Common myeloid progenitor, CD34-positive (primary cell): Measurements from ENCODE around the gene VPS4A.
"Not testable (repeated sequence)": the region's sequence is repeated elsewhere in the genome, so short reads cannot be mapped to it uniquely, and the experiment has no call there.

Source experiments
- CTCF ChIA-PET: fragments of 350-600 bp; sonication (Branson Sonifier 250); formaldehyde crosslinking; loops from one replicate; lab custom pipeline; 2021; ENCODE audit warnings: antibody characterized with exemption; lab: Charles Lee
- POLR2A ChIA-PET: fragments of 350-600 bp; sonication (Branson Sonifier 250); formaldehyde crosslinking; loops from one replicate; lab custom pipeline; 2021; ENCODE audit warnings: antibody characterized with exemption; lab: Charles Lee
- DNase-seq, 3 donors: peaks; one replicate each; pipeline versions ENCODE4 v3.0.0 to v3.0.0-alpha.2; 2013
- H3K27ac ChIP-seq, 2 experiments: 1 replicate in 1 of 2; 2 replicates in 1 of 2; pipeline ENCODE4 v1.7.0; 2013; ENCODE audit warnings: inconsistent platforms in 2 of 2, low read length in 2 of 2, mild to moderate bottlenecking in 2 of 2, low read depth in 1 of 2, moderate library complexity in 1 of 2; ENCODE audit not compliant: severe bottlenecking in 2 of 2, insufficient read depth in 1 of 2, poor library complexity in 1 of 2
- H3K27me3 ChIP-seq, 5 experiments: replicated peaks in 2 of 5; 1 replicate in 3 of 5; 2 replicates in 2 of 5; pipeline versions ENCODE4 v1.6.1 to v1.7.0; 2013; ENCODE audit warnings: low read length in 4 of 5, mild to moderate bottlenecking in 2 of 5, moderate library complexity in 2 of 5, inconsistent platforms in 1 of 5; ENCODE audit not compliant: insufficient read depth in 5 of 5, control insufficient read depth in 4 of 5
- H3K36me3 ChIP-seq, 4 experiments: 1 replicate in 2 of 4; 2 replicates in 2 of 4; pipeline versions ENCODE4 v1.6.1 to v1.7.0; 2013; ENCODE audit warnings: low read length in 3 of 4, control low read depth in 1 of 4, mild to moderate bottlenecking in 1 of 4; ENCODE audit not compliant: control insufficient read depth in 4 of 4, insufficient read depth in 4 of 4
- H3K4me1 ChIP-seq, 4 experiments: 1 replicate in 3 of 4; 2 replicates in 1 of 4; pipeline versions ENCODE4 v1.6.1 to v1.7.1; 2013; ENCODE audit warnings: low read length in 3 of 4, mild to moderate bottlenecking in 3 of 4, control low read depth in 1 of 4, inconsistent platforms in 1 of 4, moderate library complexity in 1 of 4; ENCODE audit not compliant: control insufficient read depth in 4 of 4, insufficient read depth in 4 of 4; ENCODE audit errors: control extremely low read depth in 1 of 4
- H3K4me3 ChIP-seq, 7 experiments: 1 replicate in 4 of 7; 2 replicates in 3 of 7; pipeline versions ENCODE4 v1.5.1 to v1.7.0; 2013; ENCODE audit warnings: mild to moderate bottlenecking in 7 of 7, low read length in 6 of 7, moderate library complexity in 6 of 7, inconsistent platforms in 2 of 7, low read depth in 2 of 7, control low read depth in 1 of 7; ENCODE audit not compliant: insufficient read depth in 4 of 7, control insufficient read depth in 1 of 7; ENCODE audit errors: extremely low read depth in 1 of 7
- H3K9me3 ChIP-seq, 5 experiments: 1 replicate in 4 of 5; 2 replicates in 1 of 5; pipeline versions ENCODE4 v1.6.1 to v1.7.1; 2013; ENCODE audit warnings: low read length in 4 of 5, mild to moderate bottlenecking in 2 of 5, inconsistent platforms in 1 of 5, low read depth in 1 of 5, moderate library complexity in 1 of 5; ENCODE audit not compliant: control insufficient read depth in 4 of 5, insufficient read depth in 2 of 5; ENCODE audit errors: control extremely low read depth in 1 of 5
- WGBS: methylation state at CpG from one replicate; pipeline ENCODE4 v1.1.5; 2013; ENCODE audit not compliant: insufficient coverage; 5-methylcytosine and 5-hydroxymethylcytosine counted together

The VPS4A gene

DNA sequence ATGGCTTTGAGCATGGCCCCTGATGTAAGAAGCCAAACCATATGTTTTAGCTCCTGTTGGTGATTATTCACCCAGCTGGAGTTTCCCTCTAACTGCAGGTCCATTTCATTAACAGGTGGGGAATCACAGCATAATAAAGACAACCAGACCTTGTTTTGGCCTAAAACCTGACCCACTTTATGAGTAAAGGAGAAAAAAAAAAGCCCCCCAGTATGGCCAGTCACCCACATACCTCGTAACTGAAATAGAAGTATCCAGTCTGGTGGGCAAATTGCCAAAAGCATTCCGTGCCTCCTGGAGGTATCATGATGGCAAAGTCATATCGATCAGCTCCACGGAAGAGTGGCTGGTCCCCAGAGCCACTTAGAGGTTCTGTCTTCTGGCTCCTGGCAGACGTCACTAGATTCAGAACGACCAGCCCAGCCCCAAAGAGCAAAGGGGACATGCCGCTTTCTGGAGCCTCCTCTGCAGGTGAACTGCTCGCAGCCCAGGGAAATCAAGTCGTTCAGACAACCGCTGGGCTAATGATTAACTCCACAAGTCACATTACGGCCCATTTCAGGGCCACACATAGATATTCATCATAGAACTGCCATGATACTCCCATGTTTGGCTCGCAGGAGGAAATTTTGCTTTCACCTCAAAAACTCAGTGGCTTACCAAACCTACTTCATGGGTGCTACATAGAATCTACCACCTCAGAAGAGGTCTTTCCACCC lies 40.3 kb downstream of the VPS4A start, which contains the start of gene TMED6:
TMED6 (minus strand) TSS at position 478 of the 719 bp plus-strand sequence; CDS start at position 445, 33 bp downstream.
- peaks cover 0 to 4% (median 3%) of the 10 kb centered on the region in 4 experiments for H3K4me1 ChIP-seq
- no peak within 1 kb of the TSS for H3K4me3 ChIP-seq
- peak within 1 kb of the TSS in 1 of 2 experiments; percentile 22 for H3K27ac ChIP-seq
- CTCF ChIA-PET: no interaction called here
- H3K36me3 ChIP-seq: peaks cover 11 to 53% (median 31%) of the 10 kb centered on the region in 4 experiments
- no peaks in the 10 kb centered on the region for H3K9me3 ChIP-seq
- POLR2A ChIA-PET: interaction anchor here (0.6 kb wide), 2 partner anchors 30 to 52 kb away, joined by 4 read pairs; no protein-coding TSS in a partner anchor
- no peaks in the 10 kb centered on the region for H3K27me3 ChIP-seq
- DNase-seq: no peak
- WGBS: 94% methylated on average over 8 of the region's 12 CpGs

DNA sequence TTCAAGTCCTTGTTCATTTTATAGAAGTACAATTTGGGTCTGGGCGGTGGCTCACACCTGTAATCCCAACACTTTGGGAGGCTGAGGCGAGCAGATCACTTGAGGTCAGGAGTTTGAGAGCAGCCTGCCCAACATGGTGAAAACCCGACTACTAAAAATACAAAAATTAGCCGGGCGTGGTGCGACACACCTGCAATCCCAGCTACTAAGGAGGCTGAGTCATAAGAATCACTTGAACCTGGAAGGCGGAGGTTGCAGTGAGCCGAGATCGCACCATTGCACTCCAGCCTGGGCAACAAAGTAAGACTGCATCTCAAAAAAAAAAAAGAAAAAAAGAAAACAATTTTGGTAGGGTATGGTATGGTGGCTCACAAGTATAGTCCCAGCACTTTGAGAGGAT lies 48.9 kb downstream of the VPS4A start:
- H3K4me1 ChIP-seq: peaks cover 5 to 11% (median 10%) of the 10 kb centered on the region in 4 experiments
- H3K4me3 ChIP-seq, H3K27me3 ChIP-seq, H3K27ac ChIP-seq, POLR2A ChIA-PET, DNase-seq, H3K9me3 ChIP-seq, CTCF ChIA-PET: not testable (repeated sequence)
- WGBS: 100% methylated on average over 9 of the region's 9 CpGs
- peaks cover 14 to 52% (median 44%) of the 10 kb centered on the region in 4 experiments for H3K36me3 ChIP-seq

GRCh38 chr16:69363281-69363717 lies 52.1 kb downstream of the VPS4A start:
- H3K4me1 ChIP-seq: peaks cover 0 to 7% (median 3%) of the 10 kb centered on the region in 4 experiments
- WGBS: 100% methylated on average over 4 of the region's 5 CpGs
- no peak overlapping the region for H3K27ac ChIP-seq
- DNase-seq: no peak
- H3K9me3 ChIP-seq: no peaks in the 10 kb centered on the region
- no peaks in the 10 kb centered on the region for H3K27me3 ChIP-seq
- ChIA-PET CTCF (interaction anchor here (1.3 kb wide), 1 partner anchor 15 kb away, joined by 3 read pairs; no protein-coding TSS in a partner anchor), POLR2A (no interaction called here)
- H3K36me3 ChIP-seq: peaks cover 30 to 66% (median 57%) of the 10 kb centered on the region in 4 experiments
- H3K4me3 ChIP-seq: no peak overlapping the region

DNA sequence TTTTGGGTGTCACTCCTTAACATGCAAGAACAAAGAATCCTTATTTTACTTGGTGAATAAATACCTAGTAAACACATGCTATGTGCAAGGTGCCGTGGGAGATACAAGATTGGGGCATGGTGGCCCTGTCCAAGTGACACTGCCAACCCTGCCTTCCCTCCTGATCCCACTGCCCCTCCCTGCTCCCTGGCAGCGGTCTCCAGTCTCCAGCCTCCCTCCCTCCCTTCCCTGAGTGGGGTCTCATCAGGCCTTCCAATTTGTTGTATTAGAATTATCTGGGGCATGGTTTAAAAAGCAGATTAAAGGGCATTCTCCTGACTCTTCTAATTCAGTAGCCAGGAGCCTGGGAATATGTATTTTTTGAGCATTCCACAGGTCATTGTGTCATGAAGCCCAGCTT lies 52.9 kb downstream of the VPS4A start:
- H3K9me3 ChIP-seq: no peaks in the 10 kb centered on the region
- H3K36me3 ChIP-seq: peaks cover 33 to 74% (median 60%) of the 10 kb centered on the region in 4 experiments
- no peak overlapping the region for H3K4me3 ChIP-seq
- H3K27ac ChIP-seq: no peak overlapping the region
- DNase-seq: no peak
- WGBS: no CpG with 5 or more reads among the region's 2 CpGs
- H3K4me1 ChIP-seq: peaks cover 0 to 7% (median 4%) of the 10 kb centered on the region in 4 experiments
- H3K27me3 ChIP-seq: no peaks in the 10 kb centered on the region
- ChIA-PET CTCF (interaction anchor here (0.9 to 1.3 kb wide), 2 partner anchors 15 to 16 kb away, joined by 3 read pairs; no protein-coding TSS in a partner anchor), POLR2A (no interaction called here)

DNA sequence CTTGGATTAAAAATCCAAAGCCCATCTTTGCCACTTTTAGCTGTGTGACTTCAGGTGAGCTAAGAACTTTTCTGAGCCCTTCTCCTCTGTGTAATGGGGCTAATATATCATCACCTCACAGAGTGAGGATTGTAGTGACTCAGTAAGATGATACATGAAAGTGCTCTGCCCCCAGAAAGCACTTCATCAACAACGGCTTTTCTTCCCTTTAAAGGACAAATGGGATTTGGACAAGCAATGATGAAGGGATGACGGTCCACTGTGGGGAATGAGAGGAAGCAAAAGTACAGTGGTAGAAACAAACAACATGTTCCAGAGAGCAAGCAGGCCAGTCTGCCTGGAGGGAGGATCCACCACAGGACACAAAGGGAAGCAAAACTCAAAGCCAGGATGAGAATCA lies 54.8 kb downstream of the VPS4A start:
- DNase-seq: no peak
- ChIA-PET POLR2A (no interaction called here), CTCF (no interaction called here)
- Histone ChIP-seq H3K9me3 (no peaks in the 10 kb centered on the region), H3K4me1 (peaks cover 0 to 7% (median 4%) of the 10 kb centered on the region in 4 experiments), H3K27ac (no peak overlapping the region), H3K27me3 (no peaks in the 10 kb centered on the region), H3K4me3 (no peak overlapping the region), H3K36me3 (peaks cover 38 to 83% (median 67%) of the 10 kb centered on the region in 4 experiments)
- 94% methylated on average over 2 of the region's 2 CpGs for WGBS

DNA sequence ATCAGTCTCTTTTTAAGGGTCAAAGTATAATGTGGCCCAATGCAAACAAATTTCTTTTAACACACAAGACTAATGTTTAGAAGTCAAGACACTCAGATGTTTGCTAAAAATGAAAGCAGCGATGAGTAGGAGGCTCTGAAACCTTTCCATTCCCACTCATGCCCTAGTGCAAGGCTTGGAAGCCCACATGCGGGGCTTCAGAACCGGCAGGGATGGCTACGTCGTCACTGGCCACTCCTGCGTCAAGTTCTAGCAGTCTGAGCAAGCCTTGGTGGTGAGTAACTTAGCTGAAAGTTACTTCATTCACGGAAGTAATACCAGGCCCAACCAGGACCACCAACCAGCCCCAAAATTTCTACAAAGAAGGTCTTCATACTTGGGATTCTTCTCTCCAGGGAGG lies 55.3 kb downstream of the VPS4A start:
- DNase-seq: no peak
- no peak overlapping the region for H3K27ac ChIP-seq
- H3K4me3 ChIP-seq: no peak overlapping the region
- WGBS: 94% methylated on average over 7 of the region's 7 CpGs
- CTCF ChIA-PET: no interaction called here
- POLR2A ChIA-PET: no interaction called here
- no peaks in the 10 kb centered on the region for H3K27me3 ChIP-seq
- peaks cover 0 to 7% (median 4%) of the 10 kb centered on the region in 4 experiments for H3K4me1 ChIP-seq
- peaks cover 38 to 79% (median 65%) of the 10 kb centered on the region in 4 experiments for H3K36me3 ChIP-seq
- no peaks in the 10 kb centered on the region for H3K9me3 ChIP-seq

DNA sequence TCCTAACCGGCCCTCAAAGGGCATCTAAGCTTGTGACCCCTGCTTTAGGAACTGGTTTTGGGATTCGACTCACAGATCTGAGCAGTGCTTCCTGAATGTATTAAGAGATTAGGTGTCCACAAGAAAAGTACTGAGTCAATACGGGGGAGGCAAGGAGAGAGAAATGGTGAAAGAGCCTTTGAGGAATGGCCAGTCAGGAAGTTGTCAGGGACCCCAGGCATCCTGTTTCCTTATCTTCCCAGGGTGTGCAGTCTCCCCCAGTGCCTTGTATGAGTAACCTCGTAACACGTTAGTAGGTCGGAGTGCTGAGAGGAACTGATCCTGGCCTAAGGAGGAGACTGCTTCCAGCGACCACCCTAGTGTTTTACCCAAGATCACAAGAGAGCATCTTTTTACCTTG lies 56.8 kb downstream of the VPS4A start:
- H3K4me1 ChIP-seq: peaks cover 5 to 7% (median 6%) of the 10 kb centered on the region in 4 experiments
- H3K36me3 ChIP-seq: peaks cover 39 to 82% (median 69%) of the 10 kb centered on the region in 4 experiments
- DNase-seq: peak; percentile 17 to 45 (median 18)
- H3K27ac ChIP-seq: peak overlapping the region in 1 of 2 experiments; percentile 25
- no peaks in the 10 kb centered on the region for H3K9me3 ChIP-seq
- no peak overlapping the region for H3K4me3 ChIP-seq
- CTCF ChIA-PET: interaction anchor here (0.9 kb wide), 1 partner anchor 11 kb away, joined by 3 read pairs; no protein-coding TSS in a partner anchor
- POLR2A ChIA-PET: no interaction called here
- WGBS: 35% methylated on average over 6 of the region's 7 CpGs
- no peaks in the 10 kb centered on the region for H3K27me3 ChIP-seq
